WTC11 (cell line): ENCODE data around the gene OR52E1.

ENCODE experiments used
- ATF1 ChIP-seq: sonication (generic); formaldehyde crosslinking; IDR thresholded peaks from 2 replicates; pipeline ENCODE4 v1.8.1; 2023; ENCODE audit warnings: mild to moderate bottlenecking, moderate library complexity, missing genetic modification reagents
- CREB1 ChIP-seq: sonication (generic); formaldehyde crosslinking; IDR thresholded peaks from 2 replicates; pipeline ENCODE4 v1.8.0; 2023; ENCODE audit warnings: mild to moderate bottlenecking, missing genetic modification reagents
- CTCF ChIP-seq: fragments of 200-600 bp; IDR thresholded peaks from 2 replicates; pipeline ENCODE4 v1.8.0; 2022; ENCODE audit warnings: antibody characterized with exemption
- E2F1 ChIP-seq: sonication (generic); formaldehyde crosslinking; IDR thresholded peaks from 2 replicates; pipeline ENCODE4 v1.8.0; 2022; ENCODE audit warnings: mild to moderate bottlenecking, missing genetic modification reagents
- ETV6 ChIP-seq: sonication (generic); formaldehyde crosslinking; IDR thresholded peaks from 2 replicates; pipeline ENCODE4 v1.8.1; 2022; ENCODE audit warnings: mild to moderate bottlenecking, missing genetic modification reagents
- FOXJ3 ChIP-seq: sonication (generic); formaldehyde crosslinking; IDR thresholded peaks from 2 replicates; pipeline ENCODE4 v1.9.0; 2021; ENCODE audit warnings: missing genetic modification reagents, mild to moderate bottlenecking, borderline replicate concordance
- FOXK1 ChIP-seq: sonication (generic); formaldehyde crosslinking; IDR thresholded peaks from 2 replicates; pipeline ENCODE4 v1.8.0; 2022; ENCODE audit warnings: mild to moderate bottlenecking, moderate library complexity, missing genetic modification reagents
- IRF1 ChIP-seq: sonication (generic); formaldehyde crosslinking; IDR thresholded peaks from 2 replicates; pipeline ENCODE4 v1.8.0; 2023; ENCODE audit warnings: missing genetic modification reagents
- JUN ChIP-seq: sonication (generic); formaldehyde crosslinking; IDR thresholded peaks from 2 replicates; pipeline ENCODE4 v1.8.0; 2023; ENCODE audit warnings: mild to moderate bottlenecking, missing genetic modification reagents
- SP1 ChIP-seq: sonication (generic); formaldehyde crosslinking; conservative IDR thresholded peaks from 2 replicates; pipeline ENCODE4 v1.8.1; 2022; ENCODE audit warnings: missing genetic modification reagents
- ZNF263 ChIP-seq: sonication (generic); formaldehyde crosslinking; IDR thresholded peaks from 2 replicates; pipeline ENCODE4 v1.8.1; 2022; ENCODE audit warnings: low read depth, mild to moderate bottlenecking, moderate library complexity, missing genetic modification reagents
- ZNF416 ChIP-seq: fragments of 250-450 bp; sonication (Bioruptor Pico); IDR thresholded peaks from 2 replicates; pipeline ENCODE4 v1.9.0; 2021; ENCODE audit warnings: mild to moderate bottlenecking, inconsistent platforms
- TF ChIP-seq, protein P1 (sequence below): sonication (generic); formaldehyde crosslinking; conservative IDR thresholded peaks from 2 replicates; pipeline ENCODE4 v1.8.1; 2023; ENCODE audit warnings: mild to moderate bottlenecking, low read depth, missing genetic modification reagents, moderate library complexity
- TF ChIP-seq, protein P2 (sequence below): fragments of 250-450 bp; sonication (Bioruptor Pico); IDR thresholded peaks from 2 replicates; pipeline ENCODE4 v1.9.0; 2021; ENCODE audit warnings: moderate library complexity, mild to moderate bottlenecking, inconsistent platforms, borderline replicate concordance

- TF ChIP-seq CTCF (no peak), FOXJ3 (CRISPR knock-in tag) (no peak), IRF1 (no peak), FOXK1 (CRISPR knock-in tag) (no peak), CREB1 (CRISPR knock-in tag) (no peak), ETV6 (CRISPR knock-in tag) (no peak), SP1 (CRISPR knock-in tag) (no peak), E2F1 (CRISPR knock-in tag) (no peak), ZNF263 (no peak), ZNF416 (CRISPR knock-in tag) (no peak), ATF1 (CRISPR knock-in tag) (no peak), JUN (CRISPR knock-in tag) (no peak)
- TF ChIP-seq, protein P1, sequence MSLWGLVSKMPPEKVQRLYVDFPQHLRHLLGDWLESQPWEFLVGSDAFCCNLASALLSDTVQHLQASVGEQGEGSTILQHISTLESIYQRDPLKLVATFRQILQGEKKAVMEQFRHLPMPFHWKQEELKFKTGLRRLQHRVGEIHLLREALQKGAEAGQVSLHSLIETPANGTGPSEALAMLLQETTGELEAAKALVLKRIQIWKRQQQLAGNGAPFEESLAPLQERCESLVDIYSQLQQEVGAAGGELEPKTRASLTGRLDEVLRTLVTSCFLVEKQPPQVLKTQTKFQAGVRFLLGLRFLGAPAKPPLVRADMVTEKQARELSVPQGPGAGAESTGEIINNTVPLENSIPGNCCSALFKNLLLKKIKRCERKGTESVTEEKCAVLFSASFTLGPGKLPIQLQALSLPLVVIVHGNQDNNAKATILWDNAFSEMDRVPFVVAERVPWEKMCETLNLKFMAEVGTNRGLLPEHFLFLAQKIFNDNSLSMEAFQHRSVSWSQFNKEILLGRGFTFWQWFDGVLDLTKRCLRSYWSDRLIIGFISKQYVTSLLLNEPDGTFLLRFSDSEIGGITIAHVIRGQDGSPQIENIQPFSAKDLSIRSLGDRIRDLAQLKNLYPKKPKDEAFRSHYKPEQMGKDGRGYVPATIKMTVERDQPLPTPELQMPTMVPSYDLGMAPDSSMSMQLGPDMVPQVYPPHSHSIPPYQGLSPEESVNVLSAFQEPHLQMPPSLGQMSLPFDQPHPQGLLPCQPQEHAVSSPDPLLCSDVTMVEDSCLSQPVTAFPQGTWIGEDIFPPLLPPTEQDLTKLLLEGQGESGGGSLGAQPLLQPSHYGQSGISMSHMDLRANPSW (CRISPR knock-in tag), result no peak
- TF ChIP-seq, protein P2, sequence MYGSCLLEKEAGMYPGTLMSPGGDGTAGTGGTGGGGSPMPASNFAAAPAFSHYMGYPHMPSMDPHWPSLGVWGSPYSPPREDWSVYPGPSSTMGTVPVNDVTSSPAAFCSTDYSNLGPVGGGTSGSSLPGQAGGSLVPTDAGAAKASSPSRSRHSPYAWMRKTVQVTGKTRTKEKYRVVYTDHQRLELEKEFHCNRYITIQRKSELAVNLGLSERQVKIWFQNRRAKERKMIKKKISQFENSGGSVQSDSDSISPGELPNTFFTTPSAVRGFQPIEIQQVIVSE (CRISPR knock-in tag), result no peak
Measured at GRCh38 chr11:5071799-5072198, 2.4 kb downstream of the OR52E1 start.
